H1 (cell line): ENCODE measurements around the gene CELSR3. TPM values are rescaled to one million over a fixed set of nuclear protein-coding genes. Genes with fewer than 3 reads are reported as not detected.

Experiments used
- CTCF ChIA-PET: fragments of 300-600 bp; sonication (Branson Sonifier 250); formaldehyde crosslinking; loops from one replicate; lab custom pipeline; 2021; ENCODE audit not compliant: partially characterized antibody; lab: Charles Lee
- POLR2A ChIA-PET: fragments of 300-600 bp; sonication (Branson Sonifier 250); formaldehyde crosslinking; loops from one replicate; lab custom pipeline; 2021; ENCODE audit warnings: inconsistent platforms; ENCODE audit not compliant: partially characterized antibody; lab: Charles Lee
- DNase-seq, 2 experiments: peaks; one replicate each; pipeline versions ENCODE4 v3.0.0 to v3.0.0-alpha.2; 2010 to 2022; ENCODE audit warnings: low spot score in 2 of 2, low read depth in 1 of 2, mixed read lengths in 1 of 2
- FAIRE-seq: peaks from 2 replicates; lab custom pipeline; 2011; peaks lifted over from hg19 to GRCh38; lab: Jason Lieb, UNC
- H2AFZ ChIP-seq: 2 replicates; pipeline ENCODE4 v1.8.1; 2012; ENCODE audit warnings: low read length, inconsistent platforms
- H2AK5ac ChIP-seq: 2 replicates; pipeline ENCODE4 v1.6.1; 2013; ENCODE audit warnings: low read depth, low read length
- H2BK120ac ChIP-seq: replicated peaks from 2 replicates; pipeline ENCODE3; 2013; ENCODE audit warnings: low read depth, low read length, inconsistent platforms
- H2BK12ac ChIP-seq: 2 replicates; pipeline ENCODE4 v1.6.1; 2013; ENCODE audit warnings: low read depth, low read length
- H2BK15ac ChIP-seq: 2 replicates; pipeline ENCODE4 v1.6.1; 2013; ENCODE audit warnings: low read length
- H2BK20ac ChIP-seq: 2 replicates; pipeline ENCODE4 v1.6.1; 2013; ENCODE audit warnings: low read length
- H2BK5ac ChIP-seq: 2 replicates; pipeline ENCODE4 v1.6.1; 2013; ENCODE audit warnings: low read depth, low read length
- H3K14ac ChIP-seq: 2 replicates; pipeline ENCODE4 v1.6.1; 2013; ENCODE audit warnings: inconsistent platforms; ENCODE audit not compliant: insufficient read length
- H3K18ac ChIP-seq: 2 replicates; pipeline ENCODE4 v1.6.1; 2013; ENCODE audit warnings: low read length; ENCODE audit errors: extremely low read depth
- H3K23ac ChIP-seq: 2 replicates; pipeline ENCODE4 v1.6.1; 2013; ENCODE audit warnings: inconsistent platforms; ENCODE audit not compliant: insufficient read length
- H3K23me2 ChIP-seq: 2 replicates; pipeline ENCODE4 v1.6.1; 2013; ENCODE audit warnings: low read depth, low read length
- H3K27ac ChIP-seq: 2 replicates; pipeline ENCODE4 v1.6.1; 2011; ENCODE audit warnings: low read depth, low read length, inconsistent platforms
- H3K27me3 ChIP-seq, 4 experiments: replicated peaks in 1 of 4; 1 replicate in 1 of 4; 2 replicates in 3 of 4; pipeline versions ENCODE4 v1.6.1 to v1.8.1; 2011 to 2013; ENCODE audit warnings: low read length in 3 of 4, mild to moderate bottlenecking in 3 of 4, inconsistent platforms in 2 of 4, mixed read lengths in 2 of 4, moderate library complexity in 1 of 4; ENCODE audit not compliant: control insufficient read depth in 3 of 4, insufficient read depth in 3 of 4; ENCODE audit errors: extremely low read depth in 1 of 4
- H3K36me3 ChIP-seq, 4 experiments: 2 replicates each; pipeline versions ENCODE4 v1.6.1 to v1.8.1; 2011 to 2013; ENCODE audit warnings: mild to moderate bottlenecking in 4 of 4, low read length in 3 of 4, moderate library complexity in 2 of 4, control low read depth in 1 of 4, inconsistent platforms in 1 of 4; ENCODE audit not compliant: insufficient read depth in 4 of 4, control insufficient read depth in 2 of 4
- H3K4ac ChIP-seq: replicated peaks from 2 replicates; pipeline ENCODE3; 2013; ENCODE audit warnings: low read length, low read depth, mixed read lengths, inconsistent platforms; ENCODE audit not compliant: insufficient read length
- H3K4me1 ChIP-seq, 4 experiments: replicated peaks in 1 of 4; 1 replicate in 1 of 4; 2 replicates in 3 of 4; pipeline versions ENCODE4 v1.6.1 to v1.8.1; 2011 to 2013; ENCODE audit warnings: low read length in 3 of 4, inconsistent platforms in 2 of 4, mixed read lengths in 1 of 4; ENCODE audit not compliant: insufficient read depth in 4 of 4, control insufficient read depth in 3 of 4
- H3K4me2 ChIP-seq, 2 experiments: 2 replicates each; pipeline versions ENCODE4 v1.6.1 to v1.8.1; 2011 to 2013; ENCODE audit warnings: low read depth in 2 of 2, low read length in 2 of 2, control low read depth in 1 of 2, inconsistent platforms in 1 of 2, mild to moderate bottlenecking in 1 of 2; ENCODE audit not compliant: insufficient read depth in 1 of 2
- H3K4me3 ChIP-seq, 4 experiments: fragments of 200-600, 300-600 bp in 1 of 4; sonication (generic), shearing (Covaris generic), sonication (Bioruptor Twin) in 1 of 4; 2 replicates each; pipeline versions ENCODE4 v1.5.1 to v1.8.1; 2011 to 2016; ENCODE audit warnings: low read length in 4 of 4, low read depth in 3 of 4, control low read depth in 2 of 4, inconsistent platforms in 2 of 4, mild to moderate bottlenecking in 2 of 4, mixed read lengths in 1 of 4, moderate library complexity in 1 of 4; ENCODE audit not compliant: insufficient read depth in 2 of 4; ENCODE audit errors: extremely low read depth in 1 of 4
- H3K56ac ChIP-seq: replicated peaks from 2 replicates; pipeline ENCODE3; 2013; ENCODE audit warnings: low read depth, mild to moderate bottlenecking, mixed read lengths, low read length, inconsistent platforms; ENCODE audit not compliant: insufficient read length
- H3K79me1 ChIP-seq: 2 replicates; pipeline ENCODE4 v1.6.1; 2013; ENCODE audit warnings: low read depth, low read length, control low read depth
- H3K79me2 ChIP-seq, 2 experiments: 2 replicates each; pipeline versions ENCODE4 v1.6.1 to v1.8.1; 2012 to 2013; ENCODE audit warnings: low read length in 2 of 2, mild to moderate bottlenecking in 2 of 2, inconsistent platforms in 1 of 2; ENCODE audit not compliant: insufficient read depth in 2 of 2, control insufficient read depth in 1 of 2
- H3K9ac ChIP-seq, 4 experiments: replicated peaks in 1 of 4; 1 replicate in 1 of 4; 2 replicates in 3 of 4; pipeline versions ENCODE4 v1.6.1 to v1.8.1; 2011 to 2013; ENCODE audit warnings: low read depth in 3 of 4, low read length in 3 of 4, control low read depth in 2 of 4, mild to moderate bottlenecking in 2 of 4, moderate library complexity in 2 of 4, inconsistent platforms in 1 of 4; ENCODE audit errors: extremely low read depth in 1 of 4
- H3K9me3 ChIP-seq, 2 experiments: 2 replicates each; pipeline versions ENCODE4 v1.6.1 to v1.8.1; 2012 to 2013; ENCODE audit warnings: mild to moderate bottlenecking in 2 of 2, moderate library complexity in 2 of 2, control low read depth in 1 of 2, inconsistent platforms in 1 of 2, low read depth in 1 of 2, low read length in 1 of 2, mixed read lengths in 1 of 2; ENCODE audit not compliant: insufficient read depth in 2 of 2
- H4K20me1 ChIP-seq, 2 experiments: replicated peaks in 1 of 2; 2 replicates each; pipeline versions ENCODE3 to v1.8.1; 2011 to 2013; ENCODE audit warnings: inconsistent platforms in 2 of 2, low read length in 2 of 2, mild to moderate bottlenecking in 1 of 2; ENCODE audit not compliant: insufficient read depth in 2 of 2, control insufficient read depth in 1 of 2
- H4K5ac ChIP-seq: 2 replicates; pipeline ENCODE4 v1.6.1; 2013; ENCODE audit warnings: low read length, low read depth, mixed read lengths, inconsistent platforms; ENCODE audit not compliant: insufficient read length
- H4K8ac ChIP-seq: 2 replicates; pipeline ENCODE4 v1.8.0; 2013; ENCODE audit warnings: mild to moderate bottlenecking, moderate library complexity, low read length, inconsistent platforms; ENCODE audit not compliant: insufficient read depth; ENCODE audit errors: extremely low read depth
- H4K91ac ChIP-seq: replicated peaks from 2 replicates; pipeline ENCODE3; 2013; ENCODE audit warnings: low read length, mixed read lengths, inconsistent platforms; ENCODE audit not compliant: insufficient read length
- BRCA1 ChIP-seq: IDR thresholded peaks from 2 replicates; pipeline ENCODE4 v1.6.1; 2012; ENCODE audit warnings: low read depth, low read length, improper control_type of control experiment
- CEBPB ChIP-seq: IDR thresholded peaks from 2 replicates; pipeline ENCODE4 v1.6.1; 2012; ENCODE audit warnings: low read depth, low read length
- JUN ChIP-seq: IDR thresholded peaks from 2 replicates; pipeline ENCODE4 v1.6.1; 2011; ENCODE audit warnings: low read depth, mild to moderate bottlenecking, improper control_type of control experiment, low read length
- NANOG ChIP-seq: IDR thresholded peaks from 2 replicates; pipeline ENCODE4 v1.6.1; 2011; ENCODE audit warnings: low read length, low read depth, mild to moderate bottlenecking, inconsistent platforms; ENCODE audit not compliant: insufficient read depth, poor library complexity, severe bottlenecking
- NRF1 ChIP-seq: IDR thresholded peaks from 2 replicates; pipeline ENCODE4 v1.6.1; 2011; ENCODE audit warnings: mild to moderate bottlenecking, low read depth, low read length, improper control_type of control experiment
- POLR2A ChIP-seq, 2 experiments: IDR thresholded peaks; 1 replicate in 1 of 2; 2 replicates in 1 of 2; pipeline ENCODE4 v1.6.1; 2011; ENCODE audit warnings: low read depth in 2 of 2, low read length in 2 of 2, mild to moderate bottlenecking in 2 of 2; ENCODE audit errors: control extremely low read depth in 1 of 2
- RNF2 ChIP-seq: fragments of 200-900, 300-1000 bp; sonication (generic); IDR thresholded peaks from 2 replicates; pipeline ENCODE4 v1.7.1; 2016; ENCODE audit warnings: borderline replicate concordance, low read depth, mild to moderate bottlenecking, antibody characterized with exemption, low read length; ENCODE audit not compliant: poor library complexity, severe bottlenecking; ENCODE audit errors: missing control alignments
- SRF ChIP-seq: IDR thresholded peaks from 2 replicates; pipeline ENCODE4 v1.6.1; 2011; ENCODE audit warnings: mild to moderate bottlenecking, low read depth, low read length, moderate library complexity
- WGBS, 2 experiments: shearing (Covaris generic) in 1 of 2; methylation state at CpG; one replicate each; pipeline versions ENCODE4 v1.1.6 to v1.1.7; 2013 to 2015; ENCODE audit warnings: low lambda C conversion rate in 2 of 2, mixed read lengths in 2 of 2, inconsistent platforms in 1 of 2, low coverage in 1 of 2, missing lambda C conversion rate in 1 of 2; ENCODE audit not compliant: insufficient replicate concordance in 2 of 2, insufficient coverage in 1 of 2, insufficient read length in 1 of 2; ENCODE audit errors: extremely low coverage in 1 of 2, missing lambda C conversion rate in 1 of 2; 5-methylcytosine and 5-hydroxymethylcytosine counted together
- polyA plus RNA-seq, 7 experiments: library from polyadenylated mRNA; depleted of rRNA in 3 of 7; stranded (reverse) in 5 of 7; unstranded in 2 of 7; fragments of >200 nt in 5 of 7; fragments of 200-250 nt in 2 of 7; gene quantifications; 1 replicate in 5 of 7; 2 replicates in 1 of 7; 4 replicates in 1 of 7; pipeline versions ENCODE4 v1.2.1 to v1.2.3, GENCODE V29; 2011 to 2013; ENCODE audit warnings: missing spikeins in 2 of 7, mixed read lengths in 2 of 7
- total RNA-seq: library from RNA; stranded (reverse); fragmentation: NEBNext Ultra II Directional; extraction: Animal tissue kit (Norgen Biotek cat#: 25700); gene quantifications from 2 replicates; pipeline ENCODE4 v1.2.1, GENCODE V29; 2021
- TF ChIP-seq, protein P1 (sequence below): IDR thresholded peaks from 2 replicates; pipeline ENCODE4 v1.6.1; 2012; ENCODE audit warnings: inconsistent platforms

Gene CELSR3
- total and polyA plus RNA-seq, 2 of the 8 experiments (the other 6 are each of a cell fraction or from before 2014, with no cell fraction given): 11.6 to 29.5 TPM

DNA sequence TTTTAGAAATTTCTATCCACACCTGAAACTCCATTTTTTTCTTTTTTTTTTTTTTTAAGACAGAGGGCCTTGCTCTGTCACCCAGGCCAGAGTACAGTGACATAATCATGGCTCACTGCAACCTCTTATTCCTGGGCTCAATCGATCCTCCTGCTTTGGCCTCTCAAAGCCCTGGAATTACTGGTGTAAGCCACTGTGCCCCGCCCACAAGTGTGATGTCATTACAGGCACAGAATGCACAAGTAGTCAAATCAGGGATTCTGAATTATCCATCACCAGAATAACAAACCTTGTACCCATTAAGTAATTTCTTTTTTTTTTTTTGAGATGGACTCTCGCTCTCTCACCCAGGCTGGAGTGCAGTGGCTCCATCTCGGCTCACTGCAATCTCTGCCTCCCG, 55.2 kb downstream of the CELSR3 start:
- H3K4me1 ChIP-seq: peaks cover 0 to 2% (median under 1%) of the 10 kb centered on the region in 4 experiments; a peak in 2 of 7 replicates
- H3K4me2 ChIP-seq: no peak overlapping the region
- H2BK12ac ChIP-seq: no peak overlapping the region
- no peaks in the 10 kb centered on the region for H3K27me3 ChIP-seq
- H2BK5ac ChIP-seq: no peak overlapping the region
- peaks cover 6 to 17% of the 10 kb centered on the region in 2 experiments for H3K79me2 ChIP-seq
- H3K23me2 ChIP-seq: peaks cover 4% of the 10 kb centered on the region; the same call in 1 of the 2 replicates
- no peaks in the 10 kb centered on the region for H3K9me3 ChIP-seq
- H3K4ac ChIP-seq: no peak overlapping the region
- ChIA-PET POLR2A (interaction anchor here (0.8 to 1.5 kb wide), 4 partner anchors 10 to 43 kb away, joined by 3 to 8 read pairs (median 7); partner anchors contain the start of gene SLC26A6), CTCF (interaction anchor here (0.8 to 1.0 kb wide), 2 partner anchors 28 to 48 kb away, joined by 3 read pairs; partner anchors contain the start of gene SLC26A6)
- H2BK120ac ChIP-seq: no peak overlapping the region
- no peak overlapping the region for H4K5ac ChIP-seq
- no peak overlapping the region for H3K18ac ChIP-seq
- DNase-seq: no peak
- H3K27ac ChIP-seq: no peak overlapping the region
- H2AFZ ChIP-seq: no peak overlapping the region
- 96% methylated on average over 5 of the region's 5 CpGs; no CpG with 5 or more reads in 1 of the 2 experiments for WGBS, 2 experiments
- TF ChIP-seq BRCA1: no peak
- TF ChIP-seq, protein P1, sequence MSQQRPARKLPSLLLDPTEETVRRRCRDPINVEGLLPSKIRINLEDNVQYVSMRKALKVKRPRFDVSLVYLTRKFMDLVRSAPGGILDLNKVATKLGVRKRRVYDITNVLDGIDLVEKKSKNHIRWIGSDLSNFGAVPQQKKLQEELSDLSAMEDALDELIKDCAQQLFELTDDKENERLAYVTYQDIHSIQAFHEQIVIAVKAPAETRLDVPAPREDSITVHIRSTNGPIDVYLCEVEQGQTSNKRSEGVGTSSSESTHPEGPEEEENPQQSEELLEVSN: no peak
- no peak for TF ChIP-seq POLR2A (IDR thresholded peaks at IDR 0.05; ENCODE audit: control extremely low read depth in 1 of 2, low read depth in 2 of 2, low read length in 2 of 2)
- no peak for TF ChIP-seq NRF1
- no peak for TF ChIP-seq JUN
- TF ChIP-seq SRF: no peak
- TF ChIP-seq RNF2: no peak
- no peak for TF ChIP-seq NANOG
- TF ChIP-seq CEBPB: no peak
- peaks cover 4 to 20% of the 10 kb centered on the region in 2 experiments for H4K20me1 ChIP-seq
- no peak overlapping the region for H4K91ac ChIP-seq
- no peak overlapping the region for H2BK20ac ChIP-seq
- no peak overlapping the region for H4K8ac ChIP-seq
- H3K14ac ChIP-seq: no peak overlapping the region
- peaks cover 2% of the 10 kb centered on the region; the same call in 1 of the 2 replicates for H3K79me1 ChIP-seq
- H3K4me3 ChIP-seq: no peak overlapping the region
- H3K36me3 ChIP-seq: peaks cover 25 to 44% (median 37%) of the 10 kb centered on the region in 4 experiments
- FAIRE-seq: no peak
- no peak overlapping the region for H3K56ac ChIP-seq
- no peak overlapping the region for H2BK15ac ChIP-seq
- no peak overlapping the region for H3K23ac ChIP-seq
- no peak overlapping the region for H2AK5ac ChIP-seq
- no peak overlapping the region for H3K9ac ChIP-seq
